Hepatocyte (in vitro differentiated cells): ENCODE results near the gene PRXL2B. TPM values are rescaled to one million over a fixed set of nuclear protein-coding genes. Genes with fewer than 3 reads are reported as not detected.

Source experiments
- DNase-seq: peaks from one replicate; pipeline ENCODE4 v3.0.0-alpha.2; 2016; ENCODE audit warnings: low spot score
- H2AFZ ChIP-seq: fragments of 200-600 bp; sonication (generic); 2 replicates; pipeline ENCODE4 v1.6.0; 2016; ENCODE audit warnings: antibody characterized with exemption, mild to moderate bottlenecking
- H3K27ac ChIP-seq: fragments of 200-600 bp; sonication (generic); 2 replicates; pipeline ENCODE4 v1.5.1; 2016; ENCODE audit warnings: mild to moderate bottlenecking
- H3K27me3 ChIP-seq: fragments of 200-600 bp; sonication (generic); 2 replicates; pipeline ENCODE4 v1.6.1; 2016
- H3K36me3 ChIP-seq: fragments of 200-600 bp; sonication (generic); replicated peaks from 2 replicates; pipeline ENCODE4 v1.5.1; 2016; ENCODE audit warnings: low read depth; ENCODE audit not compliant: insufficient read depth
- H3K4me1 ChIP-seq: fragments of 200-600 bp; sonication (generic); 2 replicates; pipeline ENCODE4 v1.5.1; 2016; ENCODE audit warnings: mild to moderate bottlenecking, moderate library complexity; ENCODE audit not compliant: insufficient read depth
- H3K4me2 ChIP-seq: fragments of 200-600 bp; sonication (generic); 2 replicates; pipeline ENCODE4 v1.6.0; 2016
- H3K4me3 ChIP-seq: fragments of 200-600 bp; sonication (generic); 2 replicates; pipeline ENCODE4 v1.5.1; 2016; ENCODE audit warnings: mild to moderate bottlenecking
- H3K79me2 ChIP-seq: fragments of 200-600 bp; sonication (generic); 2 replicates; pipeline ENCODE4 v1.6.0; 2017; ENCODE audit warnings: mild to moderate bottlenecking
- H3K9me2 ChIP-seq: fragments of 200-600 bp; sonication (generic); replicated peaks from 2 replicates; pipeline ENCODE4 v1.6.0; 2017; ENCODE audit warnings: mild to moderate bottlenecking; ENCODE audit not compliant: insufficient read depth
- H3K9me3 ChIP-seq: fragments of 200-600 bp; sonication (generic); 2 replicates; pipeline ENCODE4 v1.5.1; 2016; ENCODE audit warnings: low read depth, mild to moderate bottlenecking
- H4K20me1 ChIP-seq: fragments of 200-600 bp; sonication (generic); 2 replicates; pipeline ENCODE4 v1.6.0; 2016; ENCODE audit warnings: mild to moderate bottlenecking; ENCODE audit not compliant: insufficient read depth, poor library complexity, severe bottlenecking
- CTCF ChIP-seq: fragments of 200-600 bp; sonication (generic); IDR thresholded peaks from 2 replicates; pipeline ENCODE4 v1.5.1; 2016; ENCODE audit warnings: antibody characterized with exemption, mild to moderate bottlenecking; ENCODE audit not compliant: poor library complexity
- EZH2 ChIP-seq: fragments of 200-600 bp; sonication (generic); IDR thresholded peaks from 2 replicates; pipeline ENCODE4 v1.6.1; 2016; ENCODE audit warnings: antibody characterized with exemption, mild to moderate bottlenecking, borderline replicate concordance
- EZH2phosphoT487 ChIP-seq: fragments of 200-600 bp; sonication (generic); IDR thresholded peaks from one replicate; pipeline ENCODE4 v1.6.1; 2018; ENCODE audit warnings: antibody characterized with exemption, mild to moderate bottlenecking, low read depth, moderate library complexity; ENCODE audit not compliant: unreplicated experiment, severe bottlenecking
- WGBS: methylation state at CpG from one replicate; pipeline ENCODE4 v1.1.6; 2016; ENCODE audit warnings: low lambda C conversion rate; ENCODE audit errors: missing lambda C conversion rate; 5-methylcytosine and 5-hydroxymethylcytosine counted together
- polyA plus RNA-seq: library from polyadenylated mRNA; unstranded; fragments of >200 nt; fragmentation: Nextera tagmentation; extraction: Ambion mirVana; gene quantifications from 2 replicates; pipeline ENCODE4 v1.2.1, GENCODE V29; 2016
- total RNA-seq: library from RNA; depleted of rRNA; stranded (reverse); fragments of >200 nt; gene quantifications from 2 replicates; pipeline ENCODE4 v1.2.3, GENCODE V29; 2014

PRXL2B gene
- total and polyA plus RNA-seq, 2 experiments from 2014 or later: 36.7 to 41.4 TPM

GRCh38 chr1:2561446-2561845, 25.1 kb upstream of the PRXL2B start:
- no peaks in the 10 kb centered on the region for H4K20me1 ChIP-seq
- no peak overlapping the region for H2AFZ ChIP-seq
- no peak overlapping the region for H3K27ac ChIP-seq
- H3K9me2 ChIP-seq: no peaks in the 10 kb centered on the region
- no peaks in the 10 kb centered on the region for H3K9me3 ChIP-seq
- 87% methylated on average over 11 of the region's 11 CpGs for WGBS
- no peak overlapping the region for H3K4me3 ChIP-seq
- H3K79me2 ChIP-seq: no peaks in the 10 kb centered on the region
- peaks cover 7% of the 10 kb centered on the region for H3K4me1 ChIP-seq
- H3K27me3 ChIP-seq: no peaks in the 10 kb centered on the region
- H3K4me2 ChIP-seq: no peak overlapping the region
- TF ChIP-seq EZH2 (no peak), EZH2phosphoT487 (no peak), CTCF (no peak)
- DNase-seq: no peak
- no peaks in the 10 kb centered on the region for H3K36me3 ChIP-seq

GRCh38 chr1:2561898-2562895, 24.4 kb upstream of the PRXL2B start:
- H3K4me2 ChIP-seq: no peak overlapping the region
- no peaks in the 10 kb centered on the region for H3K27me3 ChIP-seq
- no peak for DNase-seq
- TF ChIP-seq CTCF (peak; percentile 9), EZH2phosphoT487 (no peak)
- no peaks in the 10 kb centered on the region for H3K9me3 ChIP-seq
- H3K36me3 ChIP-seq: no peaks in the 10 kb centered on the region
- WGBS: 94% methylated on average over 22 of the region's 24 CpGs
- no peaks in the 10 kb centered on the region for H3K9me2 ChIP-seq
- no peak overlapping the region for H3K4me3 ChIP-seq
- no peak overlapping the region for H3K27ac ChIP-seq
- H2AFZ ChIP-seq: no peak overlapping the region
- H4K20me1 ChIP-seq: no peaks in the 10 kb centered on the region
- no peaks in the 10 kb centered on the region for H3K4me1 ChIP-seq
- no peaks in the 10 kb centered on the region for H3K79me2 ChIP-seq

- TF ChIP-seq CTCF (no peak), EZH2phosphoT487 (no peak), EZH2 (no peak)
- Histone ChIP-seq H3K9me3 (no peaks in the 10 kb centered on the region), H3K4me2 (no peak overlapping the region), H3K79me2 (no peaks in the 10 kb centered on the region), H3K27me3 (no peaks in the 10 kb centered on the region), H3K36me3 (no peaks in the 10 kb centered on the region), H3K4me1 (no peaks in the 10 kb centered on the region), H2AFZ (no peak overlapping the region), H3K27ac (no peak overlapping the region), H3K4me3 (no peak overlapping the region), H4K20me1 (no peaks in the 10 kb centered on the region), H3K9me2 (no peaks in the 10 kb centered on the region)
- no peak for DNase-seq
- 87% methylated on average over 15 of the region's 18 CpGs for WGBS
These were observed 23.4 kb upstream of the PRXL2B start for GRCh38 chr1:2563205-2563604.
